ENCODE results near the gene MS4A4E. TPM values are rescaled to one million over a fixed set of nuclear protein-coding genes. Genes with fewer than 3 reads are reported as not detected.

The MS4A4E gene
- total RNA-seq, 2 experiments from 2014 or later = not detected

GRCh38 chr11:60257956-60258722 lies 15.2 kb upstream of the MS4A4E start:
- Mint-ChIP-seq H3K4me3 (no peak overlapping the region), H3K27me3 (ENCODE audit: low read depth) (peaks cover 11% of the 10 kb centered on the region), H3K27ac (no peak overlapping the region), H3K36me3 (ENCODE audit: low read depth) (no peaks in the 10 kb centered on the region), H3K9me3 (peaks cover 11% of the 10 kb centered on the region), H3K4me1 (ENCODE audit: low read depth) (no peaks in the 10 kb centered on the region)
- CTCF ChIA-PET = no interaction called here
- intact Hi-C loops (cut with micrococcal nuclease) = no loop called here
- no peak for DNase-seq

- CTCF ChIA-PET = interaction anchor here (0.6 kb wide), 1 partner anchor 130 kb away, joined by 5 read pairs; no protein-coding TSS in a partner anchor
- Mint-ChIP-seq H3K36me3 (ENCODE audit: low read depth) (no peaks in the 10 kb centered on the region), H3K27ac (no peak overlapping the region), H3K9me3 (peaks cover 8% of the 10 kb centered on the region), H3K4me1 (ENCODE audit: low read depth) (no peaks in the 10 kb centered on the region), H3K4me3 (no peak overlapping the region), H3K27me3 (ENCODE audit: low read depth) (peaks cover 28% of the 10 kb centered on the region)
- intact Hi-C loops (cut with micrococcal nuclease) = no loop called here
- DNase-seq = no peak
These were observed 9.5 kb upstream of the MS4A4E start for GRCh38 chr11:60252213-60253108.

GRCh38 chr11:60251485-60252212 lies 8.7 kb upstream of the MS4A4E start:
- Mint-ChIP-seq H3K4me3 (no peak overlapping the region), H3K4me1 (ENCODE audit: low read depth) (no peaks in the 10 kb centered on the region), H3K36me3 (ENCODE audit: low read depth) (no peaks in the 10 kb centered on the region), H3K27me3 (ENCODE audit: low read depth) (peaks cover 28% of the 10 kb centered on the region), H3K9me3 (peaks cover 8% of the 10 kb centered on the region), H3K27ac (no peak overlapping the region)
- intact Hi-C loops (cut with micrococcal nuclease) = no loop called here
- CTCF ChIA-PET = no interaction called here
- DNase-seq = no peak

GRCh38 chr11:60241786-60242185 lies 1.2 kb downstream of the MS4A4E start:
- Mint-ChIP-seq H3K36me3 (ENCODE audit: low read depth) (no peaks in the 10 kb centered on the region), H3K4me3 (no peak overlapping the region)

GRCh38 chr11:60240662-60241061 lies 2.3 kb downstream of the MS4A4E start:
- peaks cover 20% of the 10 kb centered on the region for H3K27me3 Mint-ChIP-seq (ENCODE audit: low read depth)
- H3K9me3 Mint-ChIP-seq = no peaks in the 10 kb centered on the region
- no peaks in the 10 kb centered on the region for H3K4me1 Mint-ChIP-seq (ENCODE audit: low read depth)

More at GRCh38 chr11:60241786-60242185, 1.2 kb downstream of the MS4A4E start:
- no peak for DNase-seq
- Mint-ChIP-seq H3K27ac (no peak overlapping the region), H3K27me3 (ENCODE audit: low read depth) (peaks cover 20% of the 10 kb centered on the region), H3K4me1 (ENCODE audit: low read depth) (no peaks in the 10 kb centered on the region), H3K9me3 (no peaks in the 10 kb centered on the region)
- intact Hi-C loops (cut with micrococcal nuclease) = no loop called here
- CTCF ChIA-PET = no interaction called here

GRCh38 chr11:60235321-60235720 lies 7.6 kb downstream of the MS4A4E start:
- intact Hi-C loops (cut with micrococcal nuclease) = no loop called here
- CTCF ChIA-PET = no interaction called here
- H3K27ac Mint-ChIP-seq = no peak overlapping the region
- no peak overlapping the region for H3K4me3 Mint-ChIP-seq
- no peaks in the 10 kb centered on the region for H3K36me3 Mint-ChIP-seq (ENCODE audit: low read depth)
- peaks cover 4% of the 10 kb centered on the region for H3K27me3 Mint-ChIP-seq (ENCODE audit: low read depth)
- no peaks in the 10 kb centered on the region for H3K4me1 Mint-ChIP-seq (ENCODE audit: low read depth)
- no peaks in the 10 kb centered on the region for H3K9me3 Mint-ChIP-seq
- DNase-seq = no peak

More at GRCh38 chr11:60240662-60241061, 2.3 kb downstream of the MS4A4E start:
- Mint-ChIP-seq H3K27ac (no peak overlapping the region), H3K4me3 (no peak overlapping the region), H3K36me3 (ENCODE audit: low read depth) (no peaks in the 10 kb centered on the region)
- intact Hi-C loops (cut with micrococcal nuclease) = no loop called here
- no peak for DNase-seq
- CTCF ChIA-PET = no interaction called here

GRCh38 chr11:60230681-60231080 lies 12.3 kb downstream of the MS4A4E start:
- Mint-ChIP-seq H3K9me3 (no peaks in the 10 kb centered on the region), H3K27me3 (ENCODE audit: low read depth) (no peaks in the 10 kb centered on the region), H3K36me3 (ENCODE audit: low read depth) (no peaks in the 10 kb centered on the region), H3K27ac (no peak overlapping the region), H3K4me1 (ENCODE audit: low read depth) (no peaks in the 10 kb centered on the region), H3K4me3 (no peak overlapping the region)
- no peak for DNase-seq
- intact Hi-C loops (cut with micrococcal nuclease) = no loop called here
- CTCF ChIA-PET = interaction anchor here (0.9 kb wide), 1 partner anchor 148 kb away, joined by 3 read pairs; the partner anchor contains the start of gene MS4A7

GRCh38 chr11:60222141-60222540 lies 20.8 kb downstream of the MS4A4E start:
- intact Hi-C loops (cut with micrococcal nuclease) = no loop called here
- H3K9me3 Mint-ChIP-seq = no peaks in the 10 kb centered on the region

GRCh38 chr11:60221692-60222091 lies 21.2 kb downstream of the MS4A4E start:
- H3K4me3 Mint-ChIP-seq = no peak overlapping the region
- peaks cover 3% of the 10 kb centered on the region for H3K27me3 Mint-ChIP-seq (ENCODE audit: low read depth)

More at GRCh38 chr11:60222141-60222540, 20.8 kb downstream of the MS4A4E start:
- no peak for DNase-seq
- Mint-ChIP-seq H3K36me3 (ENCODE audit: low read depth) (no peaks in the 10 kb centered on the region), H3K27ac (no peak overlapping the region), H3K4me1 (ENCODE audit: low read depth) (no peaks in the 10 kb centered on the region), H3K4me3 (no peak overlapping the region), H3K27me3 (ENCODE audit: low read depth) (peaks cover 3% of the 10 kb centered on the region)
- CTCF ChIA-PET = no interaction called here

GRCh38 chr11:60221181-60221580 lies 21.8 kb downstream of the MS4A4E start:
- CTCF ChIA-PET = no interaction called here
- H3K4me1 Mint-ChIP-seq (ENCODE audit: low read depth) = no peaks in the 10 kb centered on the region

More at GRCh38 chr11:60221692-60222091, 21.2 kb downstream of the MS4A4E start:
- CTCF ChIA-PET = no interaction called here
- no peaks in the 10 kb centered on the region for H3K9me3 Mint-ChIP-seq
- H3K36me3 Mint-ChIP-seq (ENCODE audit: low read depth) = no peaks in the 10 kb centered on the region
- intact Hi-C loops (cut with micrococcal nuclease) = no loop called here
- H3K4me1 Mint-ChIP-seq (ENCODE audit: low read depth) = no peaks in the 10 kb centered on the region
- H3K27ac Mint-ChIP-seq = no peak overlapping the region
- no peak for DNase-seq

GRCh38 chr11:60214386-60214785 lies 28.6 kb downstream of the MS4A4E start:
- CTCF ChIA-PET = no interaction called here
- DNase-seq = no peak
- intact Hi-C loops (cut with micrococcal nuclease) = no loop called here

More at GRCh38 chr11:60221181-60221580, 21.8 kb downstream of the MS4A4E start:
- no peaks in the 10 kb centered on the region for H3K9me3 Mint-ChIP-seq
- intact Hi-C loops (cut with micrococcal nuclease) = no loop called here
- peaks cover 3% of the 10 kb centered on the region for H3K27me3 Mint-ChIP-seq (ENCODE audit: low read depth)
- H3K27ac Mint-ChIP-seq = no peak overlapping the region
- no peak for DNase-seq
- H3K4me3 Mint-ChIP-seq = no peak overlapping the region
- H3K36me3 Mint-ChIP-seq (ENCODE audit: low read depth) = no peaks in the 10 kb centered on the region

GRCh38 chr11:60211206-60211605 lies 31.7 kb downstream of the MS4A4E start:
- Mint-ChIP-seq H3K27me3 (ENCODE audit: low read depth) (peaks cover 25% of the 10 kb centered on the region), H3K9me3 (no peaks in the 10 kb centered on the region)
- CTCF ChIA-PET = no interaction called here

More at GRCh38 chr11:60214386-60214785, 28.6 kb downstream of the MS4A4E start:
- Mint-ChIP-seq H3K27me3 (ENCODE audit: low read depth) (peaks cover 10% of the 10 kb centered on the region), H3K4me3 (no peak overlapping the region), H3K9me3 (no peaks in the 10 kb centered on the region), H3K36me3 (ENCODE audit: low read depth) (no peaks in the 10 kb centered on the region), H3K4me1 (ENCODE audit: low read depth) (no peaks in the 10 kb centered on the region), H3K27ac (no peak overlapping the region)

More at GRCh38 chr11:60211206-60211605, 31.7 kb downstream of the MS4A4E start:
- Mint-ChIP-seq H3K36me3 (ENCODE audit: low read depth) (no peaks in the 10 kb centered on the region), H3K4me1 (ENCODE audit: low read depth) (peaks cover 7% of the 10 kb centered on the region), H3K27ac (no peak overlapping the region), H3K4me3 (no peak overlapping the region)
- DNase-seq = no peak
- intact Hi-C loops (cut with micrococcal nuclease) = no loop called here
